Measurements from ENCODE around the gene DOCK2. TPM values are rescaled to one million over a fixed set of nuclear protein-coding genes. Genes with fewer than 3 reads are reported as not detected.

Gene DOCK2
- total and polyA plus RNA-seq, 2 of the 8 experiments (the other 6 are each of a cell fraction or from before 2014, with no cell fraction given): 3.9 to 5.7 TPM

DNA sequence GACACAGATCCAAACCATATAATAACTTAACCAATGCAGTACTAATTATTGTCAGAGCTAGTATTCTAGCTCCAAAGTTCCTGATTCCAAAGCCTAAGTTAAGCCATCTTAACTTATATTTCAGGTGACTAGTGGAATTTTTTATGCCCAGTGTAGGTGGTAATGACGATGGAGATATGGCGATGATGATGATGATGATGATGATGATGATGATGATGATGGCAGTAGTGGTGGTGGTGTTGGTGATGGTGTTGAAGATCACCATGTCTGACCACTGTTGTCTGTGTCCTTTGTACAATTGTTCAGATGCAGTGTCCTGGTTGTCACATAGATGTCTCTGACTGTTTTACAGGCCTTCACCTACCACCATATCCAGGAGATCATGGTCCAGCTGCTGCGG, 203.3 kb downstream of the DOCK2 start:
- Histone ChIP-seq H3K4me2 (ENCODE audit: insufficient read depth in 1 of 2, low read depth in 2 of 2, low read length in 2 of 2) (no peak overlapping the region), H4K8ac (ENCODE audit: extremely low read depth, insufficient read depth, low read length) (no peak overlapping the region), H4K5ac (ENCODE audit: insufficient read length, low read depth, low read length) (no peak overlapping the region), H3K4ac (replicated peaks; ENCODE audit: insufficient read length, low read depth, low read length) (no peak overlapping the region), H2AK5ac (ENCODE audit: low read depth, low read length) (no peak overlapping the region), H3K9me3 (ENCODE audit: insufficient read depth in 2 of 2, low read depth in 1 of 2, low read length in 1 of 2) (no peaks in the 10 kb centered on the region), H3K4me3 (ENCODE audit: extremely low read depth in 1 of 4, insufficient read depth in 2 of 4, low read depth in 3 of 4, low read length in 4 of 4) (no peak overlapping the region), H3K27me3 (replicated peaks in 1 of 4; ENCODE audit: control insufficient read depth in 3 of 4, extremely low read depth in 1 of 4, insufficient read depth in 3 of 4, low read length in 3 of 4) (no peaks in the 10 kb centered on the region), H2AFZ (ENCODE audit: low read length) (no peak overlapping the region), H3K36me3 (ENCODE audit: control insufficient read depth in 2 of 4, insufficient read depth in 4 of 4, low read length in 3 of 4) (no peaks in the 10 kb centered on the region), H4K20me1 (replicated peaks in 1 of 2; ENCODE audit: control insufficient read depth in 1 of 2, insufficient read depth in 2 of 2, low read length in 2 of 2) (no peaks in the 10 kb centered on the region), H2BK20ac (ENCODE audit: low read length) (no peak overlapping the region), H3K14ac (ENCODE audit: insufficient read length) (no peak overlapping the region), H2BK15ac (ENCODE audit: low read length) (no peak overlapping the region), H3K23ac (ENCODE audit: insufficient read length) (no peak overlapping the region), H3K79me2 (ENCODE audit: control insufficient read depth in 1 of 2, insufficient read depth in 2 of 2, low read length in 2 of 2) (no peaks in the 10 kb centered on the region), H3K27ac (ENCODE audit: low read depth, low read length) (no peak overlapping the region), H3K4me1 (replicated peaks in 1 of 4; ENCODE audit: control insufficient read depth in 3 of 4, insufficient read depth in 4 of 4, low read length in 3 of 4) (peaks cover 0 to 3% (median under 1%) of the 10 kb centered on the region in 4 experiments; a peak in 1 of 7 replicates), H3K18ac (ENCODE audit: extremely low read depth, low read length) (no peak overlapping the region), H4K91ac (replicated peaks; ENCODE audit: insufficient read length, low read length) (no peak overlapping the region), H3K79me1 (ENCODE audit: low read depth, low read length) (no peaks in the 10 kb centered on the region), H3K9ac (replicated peaks in 1 of 4; ENCODE audit: extremely low read depth in 1 of 4, low read depth in 3 of 4, low read length in 3 of 4) (no peak overlapping the region), H3K23me2 (ENCODE audit: low read depth, low read length) (no peaks in the 10 kb centered on the region), H2BK5ac (ENCODE audit: low read depth, low read length) (no peak overlapping the region), H2BK120ac (replicated peaks; ENCODE audit: low read depth, low read length) (no peak overlapping the region), H2BK12ac (ENCODE audit: low read depth, low read length) (no peak overlapping the region), H3K56ac (replicated peaks; ENCODE audit: insufficient read length, low read depth, low read length) (no peak overlapping the region)
- ChIA-PET POLR2A (ENCODE audit: partially characterized antibody) (no interaction called here), CTCF (ENCODE audit: partially characterized antibody) (interaction anchor here (1.8 kb wide), 1 partner anchor 9 kb away, joined by 7 read pairs; no protein-coding TSS in a partner anchor)
- no peak for DNase-seq (ENCODE audit: low read depth in 1 of 2, low spot score in 2 of 2)
- whole genome bisulfite sequencing, 2 experiments (ENCODE audit: extremely low coverage in 1 of 2, insufficient coverage in 1 of 2, insufficient read length in 1 of 2, insufficient replicate concordance in 2 of 2, low coverage in 1 of 2, low lambda C conversion rate in 2 of 2, missing lambda C conversion rate in 1 of 2): 94% methylated on average over 3 of the region's 3 CpGs; no CpG with 5 or more reads in 1 of the 2 experiments
- FAIRE-seq: no peak
